ENCODE results near the gene PXDN.

DNA sequence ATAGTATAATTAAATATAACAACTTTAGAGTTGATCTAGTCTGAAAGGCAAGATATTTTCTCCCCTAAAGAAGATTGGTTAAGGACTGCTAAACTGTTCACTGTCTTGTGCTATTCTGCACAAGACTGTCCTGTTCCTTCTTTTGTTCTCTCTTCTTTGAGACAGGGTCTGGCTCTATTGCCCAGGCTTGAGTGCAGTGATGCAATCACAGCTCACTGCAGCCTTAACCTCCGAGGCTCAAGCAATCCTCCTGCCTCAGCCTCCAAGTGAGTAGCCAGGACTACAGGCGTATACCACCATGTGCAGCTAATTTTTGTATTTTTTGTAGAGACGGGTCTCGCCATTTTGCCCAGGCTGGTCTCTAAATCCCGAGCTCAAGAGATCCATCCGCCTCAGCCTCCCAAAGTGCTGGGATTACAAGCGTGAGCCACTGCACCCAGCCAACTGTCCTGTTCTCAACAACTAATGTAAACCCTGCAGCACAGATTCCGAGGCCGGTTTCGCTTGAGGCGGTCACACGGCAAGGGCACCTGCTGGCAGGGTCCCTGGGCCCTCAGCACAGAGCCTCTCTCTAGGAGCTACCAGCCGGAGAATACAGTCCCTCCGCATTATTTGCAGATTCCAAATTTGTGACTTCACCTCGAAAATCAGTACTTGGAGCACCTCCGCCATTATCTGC is 16.4 kb downstream of the PXDN start:
- no peak for TF ChIP-seq EZH2 (IDR thresholded peaks at IDR 0.05; ENCODE audit: low read length, unreplicated experiment)
- no peak for TF ChIP-seq CTCF (conservative IDR thresholded peaks at IDR 0.05; ENCODE audit: low read depth, low read length)

Measured in PC-3 (cell line).